ENCODE data around the gene SIK1.
"Not testable (repeated sequence)": the region's sequence is repeated elsewhere in the genome, so short reads cannot be mapped to it uniquely, and the experiment has no call there.

The SIK1 gene

DNA sequence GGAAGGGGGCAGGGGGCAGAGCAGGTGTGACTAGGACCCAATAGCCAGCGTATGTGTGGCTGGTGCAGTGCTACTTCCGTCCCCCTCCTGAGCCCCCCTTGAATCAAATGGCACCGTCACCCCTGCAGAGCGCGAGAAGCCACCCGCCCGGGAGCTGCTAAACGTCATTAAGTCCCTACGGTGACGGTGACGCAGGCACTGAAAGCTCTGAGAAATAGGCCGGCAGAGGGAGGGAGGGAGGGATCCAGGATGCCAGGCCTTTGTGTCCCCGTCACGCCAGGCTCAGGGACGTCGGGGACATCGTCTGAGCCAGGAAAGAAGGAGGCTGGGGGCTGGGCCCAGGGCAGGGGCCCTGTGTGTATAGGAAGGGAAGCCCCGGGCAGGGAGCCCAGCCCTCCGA lies 43.6 kb downstream of the SIK1 start:
- DNase-seq = not testable (repeated sequence)

DNA sequence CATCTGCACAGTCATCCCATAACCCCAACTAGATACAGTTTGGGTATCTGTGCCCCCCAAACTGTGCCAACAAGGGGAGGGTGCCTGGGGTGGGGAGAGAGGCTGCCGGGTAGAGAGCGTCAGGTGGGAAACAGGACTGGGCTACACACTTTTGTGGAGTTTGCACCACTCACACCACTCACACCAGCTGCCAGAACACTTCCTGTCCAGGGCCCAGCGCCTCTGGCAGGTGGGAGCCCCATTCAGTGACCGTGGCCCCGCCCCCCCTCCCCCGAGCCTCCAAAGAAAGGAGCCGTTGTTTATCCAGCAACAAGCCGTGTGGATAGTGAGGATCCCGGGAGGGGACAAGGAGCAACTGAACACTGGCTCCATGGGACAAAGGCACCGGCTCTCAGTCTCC lies 44.0 kb downstream of the SIK1 start:
- DNase-seq = not testable (repeated sequence)

DNA sequence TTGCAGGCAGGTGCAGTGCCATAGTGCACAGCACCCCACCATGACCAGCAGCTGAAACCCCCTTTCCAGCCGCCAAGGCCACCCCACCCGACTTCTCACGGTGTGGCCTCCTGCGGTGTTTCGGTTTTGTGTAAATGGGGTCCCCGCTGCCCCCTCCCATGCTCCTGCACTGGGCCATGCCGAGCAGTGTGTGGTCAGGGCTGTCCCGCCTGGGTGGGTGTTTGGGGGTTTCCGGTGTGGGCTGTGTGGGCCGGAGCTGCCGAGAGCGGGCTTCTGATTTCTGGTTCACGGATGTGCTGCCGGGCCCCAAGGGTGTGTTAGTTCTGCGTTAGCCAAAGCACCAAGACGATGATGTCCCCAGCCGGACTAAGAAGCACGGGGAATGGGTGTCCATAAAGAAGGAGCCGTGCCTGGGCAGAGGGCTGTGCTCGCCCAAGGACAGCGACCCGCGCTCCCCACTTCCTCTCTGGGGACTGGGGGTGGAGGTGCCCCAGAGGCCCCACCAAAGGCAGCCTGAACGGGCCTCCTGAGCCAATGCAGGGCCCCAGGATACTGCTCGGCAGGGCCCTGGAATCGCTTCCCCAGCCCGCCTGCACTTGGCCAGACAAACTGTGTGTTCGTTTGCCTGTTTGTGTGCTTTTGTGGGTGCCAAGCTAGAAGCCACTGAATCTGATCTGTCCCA lies 45.9 kb downstream of the SIK1 start:
- DNase-seq = not testable (repeated sequence)

DNA sequence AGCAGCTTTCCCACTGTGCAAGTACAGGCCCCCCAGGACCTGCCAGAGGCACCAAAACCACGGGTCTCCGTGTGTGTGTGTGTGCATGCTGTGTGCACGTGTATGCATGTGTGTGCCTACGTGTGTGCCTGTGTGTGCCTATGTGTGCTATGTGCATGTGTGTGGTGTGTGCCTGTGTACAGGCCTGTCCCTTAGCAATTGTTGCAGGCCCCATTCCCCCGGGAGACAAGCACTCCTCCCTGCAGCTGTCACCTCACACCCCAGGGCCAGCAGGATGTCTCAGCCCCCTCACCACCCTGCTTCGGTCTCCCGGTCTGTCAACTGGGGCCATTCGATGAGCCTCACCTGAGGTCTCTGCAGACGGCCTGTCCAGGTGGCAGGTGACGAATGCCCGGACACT lies 46.6 kb downstream of the SIK1 start:
- DNase-seq = not testable (repeated sequence)

DNA sequence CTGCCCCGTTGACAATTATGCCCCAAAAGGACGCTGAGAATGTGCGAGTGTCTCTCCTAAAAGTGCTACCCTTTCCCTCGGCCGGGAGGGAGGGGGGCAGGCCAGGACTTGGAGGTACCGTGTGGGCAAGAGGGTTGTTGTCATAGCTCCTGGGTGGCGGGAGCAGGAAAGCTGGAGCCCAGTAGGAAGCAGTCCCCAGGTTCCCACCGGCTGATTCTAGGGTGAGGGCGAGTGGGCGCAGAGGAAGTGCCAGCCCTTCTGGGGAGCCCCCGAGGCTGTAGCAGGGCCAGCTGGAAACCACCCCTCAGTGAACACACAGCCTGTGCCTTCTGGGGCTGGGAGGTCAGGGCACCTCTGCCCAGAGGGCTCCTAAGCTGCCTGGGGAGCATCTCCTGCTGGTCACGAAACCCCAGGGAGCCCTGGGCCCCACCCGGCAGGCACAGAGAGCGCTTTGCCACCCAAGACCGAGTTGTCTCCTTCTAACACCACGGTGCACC lies 47.3 kb downstream of the SIK1 start:
- DNase-seq = not testable (repeated sequence)

DNA sequence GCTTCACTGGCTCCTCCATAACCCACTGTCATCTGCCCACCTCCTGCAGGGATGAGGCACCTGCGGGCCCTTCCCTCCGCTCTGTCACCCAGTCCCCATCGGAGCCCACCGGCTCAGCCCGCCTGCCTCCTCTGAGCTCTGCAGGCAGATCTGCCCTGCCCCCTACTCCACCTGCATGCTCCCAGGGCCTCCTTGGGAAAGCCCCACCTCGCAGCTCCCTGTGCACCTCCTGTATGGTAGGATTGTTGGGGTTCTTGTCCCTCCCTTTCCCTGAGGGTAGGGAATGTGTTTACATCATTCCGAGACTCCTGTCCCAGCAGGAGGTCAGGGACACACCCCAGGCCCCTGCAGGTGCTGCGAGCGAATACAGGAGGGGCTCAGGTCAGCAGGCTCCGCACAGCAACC lies 50.5 kb downstream of the SIK1 start:
- DNase-seq = no peak

DNA sequence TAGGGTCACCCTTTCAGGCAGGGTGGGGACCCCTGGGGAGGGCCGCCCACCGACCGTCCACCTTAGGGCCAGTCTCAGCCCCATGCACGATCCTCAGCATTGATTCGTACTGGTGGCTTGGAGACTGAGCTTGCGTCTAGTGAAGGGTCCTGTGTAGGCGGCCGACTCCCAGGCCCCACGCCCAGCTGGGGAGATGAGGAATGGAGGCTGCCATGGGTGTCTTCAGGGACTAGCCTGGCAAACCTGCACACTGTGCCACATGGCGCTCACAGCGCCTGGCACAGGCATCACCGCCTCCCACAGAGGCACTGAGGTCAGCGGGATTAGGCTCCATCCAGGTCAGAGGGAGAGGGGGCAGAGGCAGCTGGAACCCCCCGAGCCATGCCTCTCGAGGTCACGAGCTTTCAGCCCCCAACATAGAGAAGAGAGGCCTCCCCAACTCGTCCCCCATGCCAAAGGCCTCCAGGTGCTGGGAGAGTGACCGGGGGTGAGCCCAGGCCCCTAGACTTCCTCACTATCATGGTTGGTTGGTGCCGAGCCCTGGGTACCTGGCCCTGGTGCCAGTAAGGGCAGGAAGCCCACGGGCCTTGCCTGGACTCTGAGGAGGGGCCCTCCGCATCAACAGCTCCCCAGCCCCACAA lies 51.0 kb downstream of the SIK1 start:
- no peak for DNase-seq

DNA sequence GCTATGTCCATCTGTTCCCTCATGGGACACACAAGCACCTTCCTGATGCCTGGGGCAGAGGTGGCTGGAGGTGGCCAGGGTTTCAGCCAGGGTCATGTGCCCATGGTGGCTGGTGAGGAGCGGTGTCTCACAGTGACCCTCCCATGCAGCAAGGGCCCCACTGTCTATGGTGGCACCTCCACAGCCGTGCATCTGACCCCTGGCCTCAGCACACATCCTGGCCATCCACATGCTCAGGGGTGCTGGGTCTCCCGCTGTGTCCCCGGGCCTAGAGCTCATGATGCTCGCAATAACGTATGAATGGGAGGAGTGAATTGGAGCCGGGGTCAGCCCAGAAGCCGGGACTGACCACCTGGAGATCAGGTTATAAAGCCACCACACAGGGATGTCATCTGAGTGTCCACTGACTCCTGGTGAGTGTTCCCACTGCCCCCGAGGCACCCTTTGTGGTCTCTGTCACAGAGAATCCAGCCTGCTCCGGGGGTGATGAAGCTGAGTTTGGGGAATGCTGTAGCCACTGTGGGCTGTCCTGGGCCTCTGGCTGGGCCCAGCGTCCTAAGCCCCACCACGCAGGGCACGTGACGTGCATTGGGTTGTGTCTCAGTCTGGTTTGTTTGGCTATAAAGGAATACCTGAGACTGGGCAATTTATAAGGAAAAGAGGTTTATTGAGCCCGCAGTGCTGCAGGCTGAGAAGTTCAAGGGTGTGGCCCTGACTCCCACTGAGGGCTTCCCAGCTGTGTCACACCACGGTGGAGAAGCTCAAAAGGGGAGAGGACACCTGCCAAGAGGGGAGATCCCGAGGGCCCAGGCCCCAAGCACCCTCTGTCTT lies 51.7 kb downstream of the SIK1 start:
- DNase-seq = no peak

DNA sequence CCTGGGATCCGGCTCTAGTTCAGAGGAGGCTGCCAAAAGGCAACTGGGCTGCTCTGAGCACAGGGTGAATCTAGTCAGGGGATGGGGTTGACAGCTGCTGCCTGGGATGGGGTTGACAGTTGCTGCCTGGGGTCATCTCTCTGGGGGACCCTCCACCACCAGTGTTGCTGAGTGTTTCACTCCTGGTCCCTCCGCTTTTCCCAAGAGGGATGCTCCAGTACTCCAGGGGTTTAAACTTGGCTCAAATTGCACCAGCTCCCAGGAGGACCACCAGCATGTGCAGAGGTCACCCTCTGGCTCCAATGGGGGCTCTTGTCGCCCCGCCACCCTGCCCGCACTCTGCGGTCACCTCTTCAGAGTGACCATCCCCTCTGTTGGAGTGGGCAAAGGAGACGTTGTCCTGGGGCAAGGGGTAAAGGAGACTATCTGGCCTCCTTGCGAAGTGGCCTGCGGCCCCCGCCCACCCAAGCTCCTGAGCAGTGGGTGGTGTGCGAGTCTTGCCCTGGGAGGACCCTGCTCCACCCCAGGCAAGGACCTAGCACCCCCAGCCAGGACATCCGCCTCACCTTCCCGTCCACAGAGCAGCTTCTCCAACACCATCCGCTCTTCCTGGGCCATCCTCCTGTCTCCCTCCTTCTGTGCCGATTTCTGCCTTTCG lies 52.6 kb downstream of the SIK1 start:
- no peak for DNase-seq

DNA sequence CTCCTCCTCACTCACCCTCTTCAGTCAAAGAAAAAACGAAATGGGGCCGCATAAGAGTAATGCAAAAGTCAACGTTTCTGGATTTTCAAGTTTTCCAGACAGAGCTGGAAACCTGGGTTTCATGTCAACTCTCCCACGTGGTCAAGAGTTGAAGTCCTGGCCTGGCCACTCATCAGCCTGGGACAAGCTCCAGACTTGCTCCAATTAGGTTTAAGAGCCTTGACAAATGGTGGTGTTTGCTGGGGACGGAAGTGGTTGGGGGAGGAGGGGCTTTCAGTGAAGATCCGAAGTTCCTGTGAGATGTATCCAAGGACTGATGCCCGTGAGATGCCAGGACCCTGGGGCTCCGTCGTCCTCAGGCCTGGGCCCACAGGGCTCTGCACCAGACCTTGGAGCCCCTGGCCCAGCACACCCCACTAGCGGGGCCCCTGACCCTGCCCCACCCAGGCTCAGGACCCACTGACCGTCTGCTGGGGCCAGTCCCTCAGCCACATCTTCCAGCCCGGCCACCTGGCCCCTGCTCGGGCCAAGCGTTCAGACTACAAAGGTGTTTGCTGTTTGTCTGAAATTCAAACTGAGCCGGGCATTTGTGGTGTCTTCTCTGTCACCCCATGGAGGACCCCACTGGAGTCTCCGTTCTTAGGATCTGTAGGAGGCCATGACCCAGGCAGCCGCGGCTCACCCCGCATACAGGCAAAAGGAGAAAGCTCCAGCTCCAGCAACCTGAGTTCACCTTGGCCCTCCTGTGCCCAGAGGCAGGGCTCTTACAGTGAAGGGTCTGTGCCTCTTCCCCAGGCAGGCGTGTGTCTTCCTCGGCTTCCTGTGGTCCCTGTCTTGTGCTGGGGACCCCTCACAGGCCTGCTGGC lies 53.3 kb downstream of the SIK1 start:
- no peak for DNase-seq

DNA sequence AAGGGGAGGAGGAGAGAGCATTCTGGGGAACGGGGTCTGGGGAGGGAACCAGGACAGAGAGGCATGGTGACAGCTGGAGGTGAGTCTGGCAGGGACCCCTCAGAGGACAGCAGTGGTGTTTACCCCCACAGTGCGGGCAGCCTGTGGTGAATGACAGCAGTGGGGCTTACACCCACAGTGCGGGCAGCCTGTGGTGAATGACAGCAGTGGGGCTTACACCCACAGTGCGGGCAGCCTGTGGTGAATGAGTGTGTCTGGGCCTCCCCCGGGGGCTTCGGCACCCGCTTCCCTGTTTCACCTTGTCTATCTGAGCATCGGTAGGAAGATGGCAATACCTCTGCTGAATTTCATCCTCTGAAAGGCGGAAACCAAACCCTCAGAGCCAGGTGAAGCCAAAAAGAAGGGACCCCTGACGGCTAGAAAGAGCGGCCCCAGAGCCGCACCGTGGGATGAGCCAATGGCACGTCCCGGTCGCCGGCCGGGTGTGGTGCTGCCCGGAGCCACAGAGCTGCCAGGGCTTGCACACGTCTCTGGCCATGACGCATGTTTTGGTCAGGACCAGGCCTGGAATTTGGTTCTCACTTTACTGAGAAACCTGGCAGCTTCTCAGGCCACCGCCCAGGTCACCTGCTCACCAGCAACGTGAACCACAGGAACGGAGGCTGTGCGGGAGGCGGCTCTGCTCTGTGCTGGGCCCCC lies 54.1 kb downstream of the SIK1 start:
- no peak for DNase-seq

DNA sequence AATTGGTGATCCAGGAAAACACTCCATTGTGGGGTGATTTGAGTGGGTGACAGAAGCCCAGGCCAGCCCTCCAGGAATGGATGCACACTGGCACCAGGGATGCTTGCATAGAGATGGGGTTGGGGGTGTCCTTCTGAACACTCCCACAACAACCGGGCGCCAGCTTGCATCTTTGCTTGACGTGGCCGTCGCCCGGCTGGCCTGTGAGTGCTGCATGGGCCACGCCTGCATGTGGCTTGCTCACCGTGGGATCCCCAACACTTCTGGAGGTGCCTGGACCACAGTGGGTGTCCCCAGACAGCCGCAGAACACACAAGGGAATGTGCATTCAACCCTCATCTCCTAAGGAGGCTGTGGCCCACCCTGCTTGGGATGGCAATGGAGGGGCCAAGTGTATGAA lies 55.1 kb downstream of the SIK1 start:
- no peak for DNase-seq

DNA sequence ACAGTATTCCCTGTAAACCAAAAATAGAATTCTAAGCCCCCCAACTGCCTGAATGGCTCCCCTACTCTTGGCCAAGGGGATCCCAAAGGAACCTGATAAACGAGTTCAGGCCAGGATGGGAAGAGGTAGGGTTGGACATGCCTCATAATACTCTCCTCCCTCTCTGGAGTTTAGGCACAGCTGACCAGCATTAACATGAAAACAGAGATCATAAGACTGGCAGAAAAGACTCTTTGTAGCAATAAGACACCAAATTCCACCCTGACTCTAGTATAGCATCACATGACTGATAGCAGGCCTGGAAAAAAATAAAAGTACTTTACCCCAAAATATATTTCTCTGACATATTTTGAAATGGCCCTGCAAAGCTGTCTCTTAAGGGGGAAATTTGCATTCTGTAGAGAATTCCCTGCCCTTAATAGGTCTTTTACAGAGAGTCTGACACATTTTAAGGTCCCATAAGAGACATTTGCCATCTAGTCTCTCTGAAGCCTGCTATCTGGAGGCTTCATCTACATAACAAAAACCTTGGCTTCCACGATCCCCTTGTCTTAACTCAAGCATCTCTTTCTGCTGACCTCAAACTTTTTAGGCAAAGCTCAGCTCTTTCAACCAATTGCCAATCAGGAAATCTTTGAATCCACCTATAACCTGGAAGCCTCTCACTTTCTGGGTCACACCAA lies 55.9 kb downstream of the SIK1 start:
- no peak for DNase-seq

DNA sequence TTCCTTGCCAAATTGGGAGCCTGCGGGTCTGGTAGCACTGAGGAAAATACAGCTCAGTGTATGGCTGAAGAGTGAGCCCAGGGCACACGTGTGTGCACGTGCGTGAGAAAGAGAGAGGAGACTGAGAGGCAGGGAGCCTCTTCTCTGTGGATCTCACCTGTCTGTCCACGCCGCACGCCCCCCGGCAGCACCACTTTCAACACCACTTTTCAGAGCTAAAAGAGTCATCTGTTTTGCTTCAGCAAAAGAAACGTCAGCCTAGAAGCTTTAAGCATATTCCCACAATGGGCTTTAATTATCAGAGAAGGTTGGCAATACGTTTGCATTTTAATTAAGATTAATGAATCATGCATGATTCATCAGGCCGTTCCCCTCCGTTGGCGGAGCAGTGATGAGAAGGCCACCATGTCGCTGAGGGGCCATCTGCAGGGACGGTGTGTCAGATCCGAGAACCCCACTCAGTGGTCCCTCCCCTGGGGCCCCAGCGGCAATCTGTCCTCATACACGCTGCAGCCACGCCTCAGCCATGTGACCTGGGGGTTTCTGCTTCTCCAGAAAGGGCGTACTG lies 56.8 kb downstream of the SIK1 start:
- DNase-seq = no peak

DNA sequence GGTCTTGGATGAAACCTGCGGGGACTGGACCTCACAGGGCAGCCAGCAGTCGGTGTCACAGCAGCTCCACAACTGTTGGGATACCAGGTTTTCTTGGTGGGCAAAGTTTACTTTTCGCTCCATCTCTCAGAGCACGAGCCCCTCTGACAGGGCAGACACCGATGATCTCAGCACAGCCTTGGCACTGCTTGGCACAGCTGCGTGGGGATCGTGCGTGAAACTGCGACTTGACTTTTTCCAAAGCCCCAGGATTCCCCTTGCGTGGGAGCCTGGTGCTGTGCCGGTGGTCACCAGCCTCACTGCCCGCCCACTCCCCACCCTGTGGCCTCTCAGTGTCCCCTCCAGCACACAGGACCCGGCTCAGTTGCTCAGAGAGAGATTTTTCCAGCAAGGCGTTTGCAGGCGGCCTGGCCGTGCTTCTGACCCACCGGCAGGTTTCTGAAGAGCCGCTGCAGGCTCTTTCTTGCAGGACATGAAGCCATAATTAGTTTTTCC lies 57.3 kb downstream of the SIK1 start:
- no peak for DNase-seq

DNA sequence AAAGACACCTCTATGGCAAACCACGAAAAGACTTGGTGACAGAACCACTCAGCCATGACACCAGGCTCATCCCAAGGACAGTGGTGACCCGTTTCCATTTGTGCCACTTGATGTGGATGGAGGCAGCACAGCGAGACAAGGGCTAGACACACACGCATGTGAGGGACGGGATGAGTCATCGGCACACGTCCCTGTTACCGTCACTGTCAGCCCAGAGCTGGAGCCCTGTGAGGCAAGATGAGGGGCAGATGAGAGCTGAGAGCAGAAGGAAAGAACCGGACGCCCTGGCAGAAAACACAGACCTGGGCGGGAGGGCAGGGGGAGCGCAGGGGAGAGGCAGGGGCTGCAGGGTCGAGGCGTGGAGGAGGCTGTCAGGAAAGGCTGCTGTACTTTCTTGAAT lies 57.8 kb downstream of the SIK1 start:
- DNase-seq = peak; percentile 49 to 86

DNA sequence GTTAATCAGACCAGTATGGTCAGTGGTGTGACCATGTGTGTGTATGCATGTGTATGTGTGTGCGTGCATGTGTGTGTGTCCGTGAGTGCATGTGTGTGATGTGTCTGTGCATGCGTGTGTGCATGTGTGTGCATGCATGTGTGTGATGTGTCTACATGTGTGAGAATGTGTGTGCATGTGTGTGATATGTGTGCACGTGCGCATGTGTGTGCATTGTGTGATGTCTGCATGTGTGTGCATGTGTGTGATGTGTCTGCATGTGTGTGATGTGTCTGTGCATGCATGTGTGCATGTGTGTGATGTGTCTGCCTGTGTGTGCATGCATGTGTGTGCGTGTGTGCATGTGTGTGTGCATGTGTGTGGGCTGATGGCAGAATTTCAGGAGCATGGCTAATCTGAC lies 58.2 kb downstream of the SIK1 start:
- DNase-seq = no peak

DNA sequence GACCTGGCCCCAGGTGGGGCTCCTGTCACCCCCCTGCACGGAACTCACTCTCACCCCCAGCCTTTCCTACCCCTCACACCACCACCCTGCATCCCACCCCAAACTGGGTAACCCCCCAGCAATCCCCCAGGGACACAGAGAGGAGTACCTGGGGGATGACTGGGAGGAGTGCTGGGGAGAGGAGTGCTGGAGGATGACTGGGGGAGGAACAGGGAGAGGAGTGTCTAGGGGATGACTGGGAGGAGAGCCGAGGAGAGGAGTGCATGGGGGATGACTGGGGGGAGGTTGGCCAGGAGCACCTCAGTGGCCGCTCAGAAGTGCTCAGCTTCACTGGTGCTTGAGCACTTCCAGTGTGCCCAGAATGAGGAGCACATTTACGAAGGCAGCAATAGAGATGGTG lies 59.1 kb downstream of the SIK1 start:
- DNase-seq = no peak

DNA sequence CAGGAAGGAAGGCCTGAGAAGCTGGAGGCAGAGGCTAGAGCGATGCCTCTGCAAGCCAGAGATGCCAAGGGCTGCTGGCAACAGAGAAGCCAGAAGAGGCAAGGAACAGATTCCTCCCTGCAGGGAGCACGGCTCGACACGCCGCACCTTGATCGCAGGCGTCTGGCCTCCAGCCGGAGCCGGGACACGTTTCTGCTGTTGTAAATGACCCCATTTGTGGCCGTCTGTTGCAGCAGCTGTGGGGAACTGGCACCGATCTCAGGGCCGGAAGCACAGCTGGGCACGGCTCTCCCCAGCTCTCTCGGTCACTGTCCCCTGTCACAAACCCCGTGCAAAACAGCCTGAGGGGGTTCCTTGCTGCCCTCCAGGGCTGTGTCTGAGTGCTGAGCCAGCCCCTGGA lies 59.6 kb downstream of the SIK1 start:
- no peak for DNase-seq

DNA sequence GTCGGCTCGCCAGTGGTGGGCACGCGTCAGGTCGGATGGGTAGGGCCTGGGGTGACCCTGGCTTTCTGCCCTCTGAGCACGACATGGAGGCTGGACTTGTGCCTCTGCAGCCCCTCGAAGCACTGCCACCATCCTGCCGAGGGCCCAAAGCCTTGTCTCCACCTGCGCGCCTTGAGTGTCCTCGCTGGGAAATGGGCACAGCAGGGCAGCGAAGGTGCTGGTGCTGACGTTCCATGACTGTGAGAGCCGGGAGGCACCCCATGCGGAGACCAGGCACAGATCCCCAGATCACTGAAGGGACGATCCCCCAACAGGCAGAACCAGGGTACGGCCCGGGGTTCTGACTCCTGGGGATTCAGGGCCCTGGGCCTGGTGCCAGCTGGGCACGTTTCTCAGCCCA lies 60.3 kb downstream of the SIK1 start:
- no peak for DNase-seq

Data from inflammatory macrophage (primary cell).